Measurements from ENCODE around the gene CHAT. TPM values are rescaled to one million over a fixed set of nuclear protein-coding genes. Genes with fewer than 3 reads are reported as not detected.

CHAT gene
- total RNA-seq, 1 donor, result not detected

Other genes with a start within 250 kb of the CHAT start
- not detected in 2 replicates for gene DRGX, start 217.9 kb upstream of the CHAT start, total RNA-seq (ENCODE audit: low replicate concordance)
- 51.1 and 79.7 TPM in 2 replicates for gene ERCC6, start 74.9 kb upstream of the CHAT start, total RNA-seq (ENCODE audit: low replicate concordance)
- gene SLC18A3, start 3.7 kb upstream of the CHAT start, total RNA-seq (ENCODE audit: low replicate concordance), result not detected in 2 replicates
- not detected in 2 replicates for gene C10orf53, start 65.6 kb downstream of the CHAT start, total RNA-seq (ENCODE audit: low replicate concordance)
- under 0.01 and 0.57 TPM in 2 replicates for gene OGDHL, start 148.3 kb downstream of the CHAT start, total RNA-seq (ENCODE audit: low replicate concordance)